ENCODE measurements around the gene ADGRA1. TPM values are rescaled to one million over a fixed set of nuclear protein-coding genes. Genes with fewer than 3 reads are reported as not detected.

Gene ADGRA1
- total and polyA plus RNA-seq, 4 donors: 3.4 to 31.1 (median 16.1) TPM

GRCh38 chr10:133090101-133090500, 2.4 kb downstream of the ADGRA1 start:
- Histone ChIP-seq H3K36me3 (ENCODE audit: control insufficient read depth, insufficient read depth, low read length) (peaks cover 56% of the 10 kb centered on the region), H3K9me3 (ENCODE audit: control insufficient read depth, insufficient read depth, low read length) (no peaks in the 10 kb centered on the region), H3K27ac (ENCODE audit: low read depth, low read length) (no peak overlapping the region), H3K4me1 (ENCODE audit: control insufficient read depth, insufficient read depth, low read length) (peaks cover 49% of the 10 kb centered on the region), H3K4me3 (ENCODE audit: low read depth, low read length) (no peak overlapping the region), H3K27me3 (ENCODE audit: control insufficient read depth, insufficient read depth, low read length) (peaks cover 7% of the 10 kb centered on the region)
- DNase-seq (ENCODE audit: low read depth in 4 of 6, low spot score in 6 of 6): no peak
- 62% methylated on average over 9 of the region's 13 CpGs for WGBS (ENCODE audit: insufficient coverage)

DNA sequence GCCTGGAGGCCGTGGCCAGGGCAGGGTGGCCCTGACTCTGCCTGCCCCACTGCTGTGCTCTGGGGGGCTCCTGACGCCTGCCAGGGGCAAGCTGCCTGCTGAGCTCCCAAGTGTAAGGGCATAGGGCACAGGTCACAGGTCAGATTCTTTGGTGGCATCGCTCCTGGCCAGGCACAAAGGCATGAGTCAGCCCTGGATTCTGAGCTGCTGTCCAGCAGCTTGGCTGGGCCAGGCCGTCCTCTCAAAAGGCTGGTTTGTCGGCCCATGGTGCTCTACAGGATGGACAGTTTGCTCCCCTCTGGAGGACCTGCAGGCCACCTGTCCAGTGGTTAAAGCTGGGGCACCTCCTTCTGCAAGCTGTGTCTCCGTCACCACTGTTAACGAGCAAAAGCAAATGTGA, 2.9 kb downstream of the ADGRA1 start:
- H3K4me1 ChIP-seq (ENCODE audit: control insufficient read depth, insufficient read depth, low read length): peaks cover 45% of the 10 kb centered on the region
- peaks cover 58% of the 10 kb centered on the region for H3K36me3 ChIP-seq (ENCODE audit: control insufficient read depth, insufficient read depth, low read length)
- 86% methylated on average over 7 of the region's 7 CpGs for WGBS (ENCODE audit: insufficient coverage)
- H3K4me3 ChIP-seq (ENCODE audit: low read depth, low read length): no peak overlapping the region
- H3K27me3 ChIP-seq (ENCODE audit: control insufficient read depth, insufficient read depth, low read length): peaks cover 7% of the 10 kb centered on the region
- no peak overlapping the region for H3K27ac ChIP-seq (ENCODE audit: low read depth, low read length)
- no peak for DNase-seq (ENCODE audit: low read depth in 4 of 6, low spot score in 6 of 6)
- no peaks in the 10 kb centered on the region for H3K9me3 ChIP-seq (ENCODE audit: control insufficient read depth, insufficient read depth, low read length)

DNA sequence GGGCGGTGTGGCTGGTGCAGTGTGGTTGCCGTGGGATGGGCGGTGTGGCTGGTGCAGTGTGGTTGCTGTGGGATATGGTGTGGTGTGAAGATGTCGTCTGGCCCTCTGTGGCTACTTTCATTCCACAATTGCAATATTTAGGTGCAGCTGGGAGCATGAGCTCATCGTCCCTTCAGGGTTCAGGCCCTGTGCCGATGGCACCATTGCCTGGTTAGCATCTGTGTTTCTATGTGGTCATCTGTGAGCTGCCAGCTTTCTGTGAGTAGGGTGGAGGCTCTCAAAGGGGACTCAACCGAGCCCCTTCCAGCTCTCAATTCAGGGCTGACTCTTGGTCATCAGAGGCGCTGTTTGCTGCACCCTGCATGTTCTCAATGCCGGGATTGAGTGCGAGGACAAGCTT, 3.6 kb downstream of the ADGRA1 start:
- no peak overlapping the region for H3K4me3 ChIP-seq (ENCODE audit: low read depth, low read length)
- no peaks in the 10 kb centered on the region for H3K9me3 ChIP-seq (ENCODE audit: control insufficient read depth, insufficient read depth, low read length)
- H3K4me1 ChIP-seq (ENCODE audit: control insufficient read depth, insufficient read depth, low read length): peaks cover 39% of the 10 kb centered on the region
- H3K27ac ChIP-seq (ENCODE audit: low read depth, low read length): no peak overlapping the region
- DNase-seq (ENCODE audit: low read depth in 4 of 6, low spot score in 6 of 6): no peak
- 73% methylated on average over 5 of the region's 10 CpGs for WGBS (ENCODE audit: insufficient coverage)
- H3K27me3 ChIP-seq (ENCODE audit: control insufficient read depth, insufficient read depth, low read length): peaks cover 7% of the 10 kb centered on the region
- peaks cover 62% of the 10 kb centered on the region for H3K36me3 ChIP-seq (ENCODE audit: control insufficient read depth, insufficient read depth, low read length)

GRCh38 chr10:133093291-133093690, 5.6 kb downstream of the ADGRA1 start:
- DNase-seq (ENCODE audit: low read depth in 4 of 6, low spot score in 6 of 6): no peak
- H3K9me3 ChIP-seq (ENCODE audit: control insufficient read depth, insufficient read depth, low read length): no peaks in the 10 kb centered on the region
- H3K4me1 ChIP-seq (ENCODE audit: control insufficient read depth, insufficient read depth, low read length): peaks cover 27% of the 10 kb centered on the region
- no peak overlapping the region for H3K27ac ChIP-seq (ENCODE audit: low read depth, low read length)
- peaks cover 82% of the 10 kb centered on the region for H3K36me3 ChIP-seq (ENCODE audit: control insufficient read depth, insufficient read depth, low read length)
- H3K4me3 ChIP-seq (ENCODE audit: low read depth, low read length): no peak overlapping the region
- H3K27me3 ChIP-seq (ENCODE audit: control insufficient read depth, insufficient read depth, low read length): peaks cover 2% of the 10 kb centered on the region
- 88% methylated on average over 14 of the region's 15 CpGs for WGBS (ENCODE audit: insufficient coverage)

DNA sequence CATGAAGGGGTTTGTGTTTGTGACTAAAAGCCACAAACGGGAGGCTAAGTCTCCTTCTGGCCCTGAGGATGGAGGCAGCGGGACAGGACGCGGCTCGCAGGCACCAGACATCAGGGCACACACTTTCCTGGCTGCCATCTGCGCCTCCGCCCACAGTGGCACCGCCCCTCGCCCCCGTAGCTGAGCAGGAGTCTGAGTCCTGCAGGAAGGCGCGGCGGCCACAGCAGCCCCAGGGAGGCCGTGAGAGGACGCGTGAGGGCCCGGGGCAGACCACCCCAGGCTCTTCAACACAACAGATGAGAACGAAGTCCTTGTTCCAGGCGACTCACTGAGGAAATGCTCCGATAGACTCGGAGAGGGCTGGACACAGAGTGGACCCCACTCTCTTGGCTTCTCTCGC, 6.6 kb downstream of the ADGRA1 start:
- DNase-seq (ENCODE audit: low read depth in 4 of 6, low spot score in 6 of 6): no peak

GRCh38 chr10:133094866-133095265, 7.1 kb downstream of the ADGRA1 start:
- Histone ChIP-seq H3K4me1 (ENCODE audit: control insufficient read depth, insufficient read depth, low read length) (peaks cover 14% of the 10 kb centered on the region), H3K27ac (ENCODE audit: low read depth, low read length) (no peak overlapping the region), H3K27me3 (ENCODE audit: control insufficient read depth, insufficient read depth, low read length) (no peaks in the 10 kb centered on the region), H3K9me3 (ENCODE audit: control insufficient read depth, insufficient read depth, low read length) (no peaks in the 10 kb centered on the region), H3K36me3 (ENCODE audit: control insufficient read depth, insufficient read depth, low read length) (peaks cover 94% of the 10 kb centered on the region), H3K4me3 (ENCODE audit: low read depth, low read length) (no peak overlapping the region)
- DNase-seq (ENCODE audit: low read depth in 4 of 6, low spot score in 6 of 6): no peak
- 93% methylated on average over 15 of the region's 17 CpGs for WGBS (ENCODE audit: insufficient coverage)

More for the DNA sequence above, 6.6 kb downstream of the ADGRA1 start:
- Histone ChIP-seq H3K27ac (ENCODE audit: low read depth, low read length) (no peak overlapping the region), H3K36me3 (ENCODE audit: control insufficient read depth, insufficient read depth, low read length) (peaks cover 92% of the 10 kb centered on the region), H3K4me1 (ENCODE audit: control insufficient read depth, insufficient read depth, low read length) (peaks cover 20% of the 10 kb centered on the region), H3K27me3 (ENCODE audit: control insufficient read depth, insufficient read depth, low read length) (no peaks in the 10 kb centered on the region), H3K9me3 (ENCODE audit: control insufficient read depth, insufficient read depth, low read length) (no peaks in the 10 kb centered on the region), H3K4me3 (ENCODE audit: low read depth, low read length) (no peak overlapping the region)
- 82% methylated on average over 15 of the region's 22 CpGs for WGBS (ENCODE audit: insufficient coverage)

DNA sequence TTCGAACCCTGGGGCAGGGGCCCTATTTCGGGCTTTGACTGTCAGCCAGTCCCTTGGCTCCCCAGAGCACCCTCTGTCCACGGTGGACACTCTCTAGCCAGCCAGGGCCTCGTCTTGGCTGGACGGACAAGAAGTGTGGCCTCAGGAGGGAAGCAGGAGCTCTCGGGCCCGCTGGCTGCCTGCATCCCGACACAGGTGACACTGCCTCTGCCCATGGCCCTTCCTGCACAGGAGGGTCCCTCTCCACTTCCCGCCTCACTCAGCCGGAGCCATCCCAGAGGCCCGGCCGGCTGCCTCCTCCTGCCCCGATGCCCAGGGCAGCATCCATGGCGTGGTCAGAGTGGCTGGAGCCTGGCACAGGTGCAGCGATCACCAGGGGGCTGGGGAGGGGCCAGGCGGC, 7.9 kb downstream of the ADGRA1 start:
- H3K27ac ChIP-seq (ENCODE audit: low read depth, low read length): no peak overlapping the region
- H3K4me3 ChIP-seq (ENCODE audit: low read depth, low read length): no peak overlapping the region
- H3K4me1 ChIP-seq (ENCODE audit: control insufficient read depth, insufficient read depth, low read length): peaks cover 14% of the 10 kb centered on the region
- no peak for DNase-seq (ENCODE audit: low read depth in 4 of 6, low spot score in 6 of 6)
- 93% methylated on average over 15 of the region's 16 CpGs for WGBS (ENCODE audit: insufficient coverage)
- H3K36me3 ChIP-seq (ENCODE audit: control insufficient read depth, insufficient read depth, low read length): peaks cover 94% of the 10 kb centered on the region
- H3K27me3 ChIP-seq (ENCODE audit: control insufficient read depth, insufficient read depth, low read length): no peaks in the 10 kb centered on the region
- H3K9me3 ChIP-seq (ENCODE audit: control insufficient read depth, insufficient read depth, low read length): no peaks in the 10 kb centered on the region

GRCh38 chr10:133096616-133097269, 9.0 kb downstream of the ADGRA1 start:
- 68% methylated on average over 25 of the region's 28 CpGs for WGBS (ENCODE audit: insufficient coverage)
- DNase-seq (ENCODE audit: low read depth in 4 of 6, low spot score in 6 of 6): no peak
- Histone ChIP-seq H3K27ac (ENCODE audit: low read depth, low read length) (no peak overlapping the region), H3K36me3 (ENCODE audit: control insufficient read depth, insufficient read depth, low read length) (peaks cover 96% of the 10 kb centered on the region), H3K9me3 (ENCODE audit: control insufficient read depth, insufficient read depth, low read length) (no peaks in the 10 kb centered on the region), H3K4me1 (ENCODE audit: control insufficient read depth, insufficient read depth, low read length) (peaks cover 19% of the 10 kb centered on the region), H3K27me3 (ENCODE audit: control insufficient read depth, insufficient read depth, low read length) (no peaks in the 10 kb centered on the region), H3K4me3 (ENCODE audit: low read depth, low read length) (no peak overlapping the region)

GRCh38 chr10:133097418-133097817, 9.7 kb downstream of the ADGRA1 start:
- H3K9me3 ChIP-seq (ENCODE audit: control insufficient read depth, insufficient read depth, low read length): no peaks in the 10 kb centered on the region
- H3K36me3 ChIP-seq (ENCODE audit: control insufficient read depth, insufficient read depth, low read length): peaks cover 99% of the 10 kb centered on the region
- DNase-seq (ENCODE audit: low read depth in 4 of 6, low spot score in 6 of 6): no peak
- no peaks in the 10 kb centered on the region for H3K27me3 ChIP-seq (ENCODE audit: control insufficient read depth, insufficient read depth, low read length)
- no peak overlapping the region for H3K27ac ChIP-seq (ENCODE audit: low read depth, low read length)
- peaks cover 20% of the 10 kb centered on the region for H3K4me1 ChIP-seq (ENCODE audit: control insufficient read depth, insufficient read depth, low read length)
- WGBS (ENCODE audit: insufficient coverage): 94% methylated on average over 18 of the region's 18 CpGs
- H3K4me3 ChIP-seq (ENCODE audit: low read depth, low read length): no peak overlapping the region

DNA sequence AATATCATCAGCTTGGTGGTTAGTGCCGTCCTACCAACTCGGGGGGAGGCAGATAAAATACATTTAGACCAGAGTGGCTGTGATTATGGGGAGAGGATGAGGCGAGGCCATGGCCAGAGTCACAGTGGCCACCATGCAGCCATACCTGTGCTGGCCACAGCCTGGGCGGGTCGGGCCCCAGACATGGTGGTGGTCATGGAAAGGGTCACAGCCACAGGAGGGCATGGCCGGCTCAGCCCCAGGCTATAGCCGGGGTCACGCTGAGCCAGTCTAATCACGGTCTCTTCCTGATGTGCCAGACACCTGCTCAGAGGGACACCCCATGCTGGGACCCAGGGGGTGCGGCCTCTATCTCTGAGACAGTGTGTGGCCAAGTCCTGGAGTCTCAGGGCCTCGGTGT, 10.2 kb downstream of the ADGRA1 start:
- Histone ChIP-seq H3K27ac (ENCODE audit: low read depth, low read length) (no peak overlapping the region), H3K4me1 (ENCODE audit: control insufficient read depth, insufficient read depth, low read length) (peaks cover 20% of the 10 kb centered on the region), H3K36me3 (ENCODE audit: control insufficient read depth, insufficient read depth, low read length) (peaks cover 100% of the 10 kb centered on the region), H3K9me3 (ENCODE audit: control insufficient read depth, insufficient read depth, low read length) (no peaks in the 10 kb centered on the region), H3K4me3 (ENCODE audit: low read depth, low read length) (no peak overlapping the region), H3K27me3 (ENCODE audit: control insufficient read depth, insufficient read depth, low read length) (no peaks in the 10 kb centered on the region)
- 90% methylated on average over 11 of the region's 11 CpGs for WGBS (ENCODE audit: insufficient coverage)
- no peak for DNase-seq (ENCODE audit: low read depth in 4 of 6, low spot score in 6 of 6)

Data from spinal cord (tissue), 10 donors.